ENCODE data around the gene RUSF1.
"Not testable (repeated sequence)": the region's sequence is repeated elsewhere in the genome, so short reads cannot be mapped to it uniquely, and the experiment has no call there.

RUSF1 gene

DNA sequence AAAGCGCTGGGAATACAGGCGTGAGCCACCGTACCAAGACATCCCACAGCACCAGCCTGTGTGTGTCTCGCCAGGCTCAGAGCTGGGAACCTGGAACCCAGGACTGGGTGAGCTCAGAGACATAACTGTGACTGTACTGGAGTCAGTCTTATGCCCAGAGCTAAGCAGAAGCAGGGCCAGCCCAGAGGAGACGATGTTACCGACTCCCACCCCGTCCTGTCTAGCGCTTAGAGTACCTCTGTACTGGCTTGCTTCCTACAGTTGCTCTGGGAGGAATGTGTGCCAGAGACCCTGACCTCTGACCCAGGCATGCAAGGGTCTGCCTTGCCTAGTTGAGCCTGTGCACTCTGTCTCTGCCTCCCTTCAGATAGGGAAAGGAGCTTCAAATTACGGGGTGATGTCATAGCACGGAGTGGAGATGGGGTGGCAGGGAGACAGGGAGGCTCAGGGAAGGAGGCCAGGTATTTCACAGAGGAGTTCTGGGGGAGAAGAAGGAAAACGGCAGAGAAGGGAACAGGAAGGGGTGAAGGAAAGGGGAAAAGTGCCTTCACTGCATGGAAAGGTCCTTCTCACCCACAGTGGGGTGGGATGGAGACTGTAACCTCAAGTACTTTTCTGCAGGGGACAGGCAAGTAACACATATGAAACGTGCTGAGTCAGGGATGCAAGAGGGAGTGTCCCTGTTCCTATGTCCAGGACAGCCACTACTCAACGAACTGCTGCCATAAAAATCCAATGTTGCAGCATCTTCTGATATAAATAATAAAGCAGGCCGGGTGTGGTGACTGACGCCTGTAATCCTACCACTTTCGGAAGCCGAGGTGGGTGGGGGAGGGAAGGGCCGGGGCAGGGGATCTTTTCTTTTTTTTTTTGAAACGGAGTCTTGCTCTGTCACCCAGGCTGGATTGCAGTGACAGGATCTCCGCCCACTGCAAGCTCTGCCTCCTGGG is 54.7 kb downstream of the RUSF1 start:
- DNase-seq (ENCODE audit: low read depth in 1 of 2, low spot score in 1 of 2): no peak

DNA sequence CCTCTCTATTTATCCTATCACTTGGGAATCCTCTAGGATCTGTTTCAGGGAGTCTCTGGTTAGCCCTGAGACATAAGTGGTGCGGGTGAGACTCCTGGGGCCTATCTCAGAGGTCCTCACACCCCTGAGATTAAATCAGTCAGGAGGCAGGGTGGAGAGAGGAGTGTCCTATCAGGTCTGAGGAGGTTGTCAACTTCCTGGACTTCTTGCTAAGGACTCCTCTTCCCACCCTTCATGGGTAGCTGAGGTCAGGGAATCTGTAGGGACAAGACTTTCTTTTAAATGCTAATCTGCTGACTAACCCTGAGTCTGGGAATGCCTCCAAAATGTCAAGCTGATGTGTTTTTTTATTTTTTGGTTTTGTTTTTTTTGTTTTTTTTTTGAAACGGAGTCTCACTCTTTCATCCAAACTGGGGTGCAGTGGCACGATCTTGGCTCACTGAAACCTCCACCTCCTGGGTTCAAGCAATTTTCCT is 55.5 kb downstream of the RUSF1 start:
- no peak for DNase-seq (ENCODE audit: low read depth in 1 of 2, low spot score in 1 of 2)

DNA sequence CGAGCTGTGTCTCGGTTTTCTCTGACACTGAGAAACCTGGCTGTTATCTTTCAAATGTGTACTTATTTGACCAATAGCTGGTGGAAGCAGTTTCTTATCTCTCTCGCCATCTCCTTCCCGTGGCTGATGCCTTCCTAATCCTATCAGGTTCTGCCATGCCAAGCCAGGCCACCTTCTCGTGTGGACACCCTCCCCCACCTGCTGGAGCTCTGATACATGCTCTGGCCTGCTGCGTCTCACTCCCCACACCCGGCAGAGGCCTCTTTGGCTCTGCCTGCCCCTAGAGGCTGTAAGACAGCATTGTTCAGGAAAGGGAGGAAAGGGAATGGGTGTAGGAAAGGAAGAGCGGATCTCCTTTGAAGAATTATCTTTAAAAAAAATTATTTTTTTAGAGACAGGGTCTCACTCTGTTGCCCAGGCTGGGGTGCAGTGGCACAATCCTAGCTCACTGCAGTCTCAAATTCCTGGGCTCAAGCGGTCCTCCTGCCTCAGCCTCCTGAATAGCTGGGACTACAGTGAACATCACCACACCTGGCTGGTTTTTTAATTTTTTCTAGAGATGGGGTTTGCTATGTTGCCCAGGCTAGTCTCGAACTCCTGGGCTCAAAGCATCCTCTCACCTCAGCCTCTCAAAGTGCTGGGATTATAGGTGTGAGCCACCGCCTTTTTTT is 56.4 kb downstream of the RUSF1 start:
- DNase-seq (ENCODE audit: low read depth in 1 of 2, low spot score in 1 of 2): no peak

DNA sequence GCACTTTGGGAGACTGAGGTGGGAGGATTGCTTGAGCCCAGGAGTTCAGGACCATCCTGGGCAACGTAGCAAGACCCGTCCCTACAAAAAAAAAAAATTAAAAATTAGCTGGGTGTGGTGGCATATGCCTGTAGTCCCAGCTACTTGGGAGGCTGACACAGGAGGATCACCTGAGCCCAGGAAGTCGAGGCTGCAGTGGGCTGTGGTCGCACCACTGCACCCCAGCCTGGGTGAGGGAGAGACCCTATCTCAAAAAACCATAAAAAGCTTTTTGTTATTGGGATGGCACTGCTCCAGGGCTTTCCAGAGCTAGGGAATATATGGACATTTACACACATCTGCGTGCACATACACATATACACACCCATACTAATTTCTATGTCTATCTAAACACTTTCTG is 57.0 kb downstream of the RUSF1 start:
- DNase-seq (ENCODE audit: low read depth in 1 of 2, low spot score in 1 of 2): no peak

DNA sequence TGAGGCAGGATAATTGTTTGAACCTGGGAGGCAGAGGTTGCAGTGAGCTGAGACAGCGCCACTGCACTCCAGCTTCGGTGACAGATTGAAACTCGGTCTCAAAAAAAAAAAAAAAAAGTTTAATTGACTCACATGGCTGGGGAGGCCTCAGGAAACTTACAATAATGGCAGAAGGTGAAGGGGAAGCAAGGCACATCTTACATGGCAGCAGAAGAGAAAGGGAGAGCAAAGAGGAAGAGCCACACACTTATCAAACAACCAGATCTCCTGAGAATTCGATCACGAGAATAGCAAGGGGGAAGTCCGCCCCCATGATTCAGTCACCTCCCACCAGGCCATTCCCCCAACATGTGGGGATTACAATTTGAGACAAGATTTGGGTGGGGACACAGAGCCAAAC is 62.3 kb downstream of the RUSF1 start:
- DNase-seq (ENCODE audit: low read depth in 1 of 2, low spot score in 1 of 2): not testable (repeated sequence)

DNA sequence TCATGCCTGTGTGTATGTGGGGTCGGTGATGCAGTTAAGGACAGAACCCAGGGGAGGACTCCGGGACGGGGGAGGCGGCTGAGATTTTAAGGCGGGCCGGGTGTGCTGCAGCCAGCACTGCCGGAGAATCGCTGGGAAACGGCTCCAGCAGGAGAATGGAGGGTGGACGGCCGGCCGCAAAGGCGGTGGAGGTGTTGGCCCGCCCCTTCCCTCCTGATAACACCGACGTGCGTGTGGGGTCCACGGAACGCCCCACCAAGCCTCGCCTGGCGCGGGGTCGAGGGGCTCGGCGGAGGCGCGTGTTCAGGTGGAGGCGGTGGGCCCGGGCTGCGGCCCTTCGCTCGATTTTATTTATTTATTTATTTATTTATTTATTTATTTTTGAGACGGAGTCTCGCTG is 66.2 kb downstream of the RUSF1 start:
- DNase-seq (ENCODE audit: low read depth in 1 of 2, low spot score in 1 of 2): no peak

DNA sequence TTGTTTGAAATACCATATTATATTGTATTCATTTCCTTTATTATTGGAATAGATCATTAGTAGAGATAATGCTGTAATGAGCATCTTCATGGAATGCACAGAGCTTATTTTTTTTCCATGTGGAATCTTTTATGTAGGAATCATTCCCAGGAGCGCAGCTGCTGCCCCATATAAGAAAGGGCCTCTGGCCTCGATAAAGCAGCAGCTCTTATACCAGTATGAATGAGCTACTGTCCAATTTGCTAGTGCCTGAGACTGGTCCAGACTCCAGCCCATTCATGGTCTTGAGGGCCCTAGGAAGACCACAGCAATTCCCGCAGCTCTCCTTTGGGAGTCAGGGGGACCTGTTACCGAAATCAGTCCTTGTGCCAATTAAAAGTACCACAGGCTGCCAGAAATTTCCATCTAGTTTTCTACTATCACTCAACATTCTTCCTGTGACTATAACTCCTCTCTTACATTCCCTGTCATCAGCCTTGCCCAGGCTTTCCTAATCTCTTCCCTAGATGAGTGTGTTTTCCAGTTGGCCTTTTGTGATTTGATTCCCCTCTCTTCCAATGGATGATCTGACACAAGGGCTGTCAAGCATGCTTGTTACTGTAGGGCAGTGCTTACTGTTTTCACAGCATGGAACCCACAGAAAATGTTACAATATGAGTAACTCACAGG is 67.5 kb downstream of the RUSF1 start:
- DNase-seq (ENCODE audit: low read depth in 1 of 2, low spot score in 1 of 2): no peak

DNA sequence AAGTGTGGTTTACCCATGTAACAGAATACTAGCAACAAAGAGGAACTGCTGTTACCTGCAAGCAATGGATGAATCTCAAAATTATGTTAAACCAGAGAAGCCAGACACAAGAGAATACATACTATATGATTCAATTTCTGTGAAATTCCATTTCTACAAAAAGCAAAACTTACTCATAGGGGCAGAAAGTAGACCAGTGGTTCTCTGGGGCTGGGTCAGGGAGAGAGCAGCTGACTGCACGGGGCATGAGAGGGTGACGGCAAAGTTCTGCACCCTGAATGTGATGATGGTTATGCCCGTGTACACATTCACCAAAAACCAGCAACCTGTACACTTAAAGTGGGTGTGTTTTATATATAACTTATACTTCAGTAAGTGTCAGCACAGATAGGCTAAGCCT is 68.7 kb downstream of the RUSF1 start:
- DNase-seq (ENCODE audit: low read depth in 1 of 2, low spot score in 1 of 2): no peak
